AG09309 (cell line): ENCODE measurements around the gene LRRN3.

Experiments used
- DNase-seq: peaks from one replicate; pipeline ENCODE4 v3.0.0-alpha.2; 2010; ENCODE audit warnings: low read depth
- H3K4me3 ChIP-seq: 2 replicates; pipeline ENCODE4 v1.5.1; 2011; ENCODE audit warnings: mild to moderate bottlenecking, low read depth, low read length, moderate library complexity; ENCODE audit not compliant: control insufficient read depth
- TF ChIP-seq, protein P1 (sequence below): IDR thresholded peaks from 2 replicates; pipeline ENCODE4 v1.5.1; 2011; ENCODE audit warnings: mild to moderate bottlenecking, low read depth, low read length, inconsistent platforms; ENCODE audit not compliant: insufficient read depth, control insufficient read depth; ENCODE audit errors: missing control alignments

The LRRN3 gene

DNA sequence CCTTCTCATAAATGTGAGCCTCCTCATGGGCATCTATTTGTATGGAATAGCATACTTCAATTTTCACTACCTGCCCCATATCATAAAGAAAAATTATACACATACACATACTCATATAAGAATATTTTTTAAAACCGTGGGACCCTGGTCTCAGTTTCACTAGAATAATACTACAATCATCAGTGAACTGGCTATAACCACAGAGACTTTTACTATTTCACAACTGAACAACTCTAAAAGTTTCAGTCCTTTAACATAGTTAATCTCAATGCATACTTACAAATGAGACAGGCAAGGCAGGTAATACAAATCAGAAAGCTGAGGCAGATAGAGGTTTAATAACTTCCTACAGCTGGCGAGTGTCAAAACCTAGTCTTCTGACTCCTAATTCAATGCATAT lies 83.1 kb downstream of the LRRN3 start:
- DNase-seq, result no peak
- TF ChIP-seq, protein P1, sequence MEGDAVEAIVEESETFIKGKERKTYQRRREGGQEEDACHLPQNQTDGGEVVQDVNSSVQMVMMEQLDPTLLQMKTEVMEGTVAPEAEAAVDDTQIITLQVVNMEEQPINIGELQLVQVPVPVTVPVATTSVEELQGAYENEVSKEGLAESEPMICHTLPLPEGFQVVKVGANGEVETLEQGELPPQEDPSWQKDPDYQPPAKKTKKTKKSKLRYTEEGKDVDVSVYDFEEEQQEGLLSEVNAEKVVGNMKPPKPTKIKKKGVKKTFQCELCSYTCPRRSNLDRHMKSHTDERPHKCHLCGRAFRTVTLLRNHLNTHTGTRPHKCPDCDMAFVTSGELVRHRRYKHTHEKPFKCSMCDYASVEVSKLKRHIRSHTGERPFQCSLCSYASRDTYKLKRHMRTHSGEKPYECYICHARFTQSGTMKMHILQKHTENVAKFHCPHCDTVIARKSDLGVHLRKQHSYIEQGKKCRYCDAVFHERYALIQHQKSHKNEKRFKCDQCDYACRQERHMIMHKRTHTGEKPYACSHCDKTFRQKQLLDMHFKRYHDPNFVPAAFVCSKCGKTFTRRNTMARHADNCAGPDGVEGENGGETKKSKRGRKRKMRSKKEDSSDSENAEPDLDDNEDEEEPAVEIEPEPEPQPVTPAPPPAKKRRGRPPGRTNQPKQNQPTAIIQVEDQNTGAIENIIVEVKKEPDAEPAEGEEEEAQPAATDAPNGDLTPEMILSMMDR, result no peak
- no peak overlapping the region for H3K4me3 ChIP-seq

DNA sequence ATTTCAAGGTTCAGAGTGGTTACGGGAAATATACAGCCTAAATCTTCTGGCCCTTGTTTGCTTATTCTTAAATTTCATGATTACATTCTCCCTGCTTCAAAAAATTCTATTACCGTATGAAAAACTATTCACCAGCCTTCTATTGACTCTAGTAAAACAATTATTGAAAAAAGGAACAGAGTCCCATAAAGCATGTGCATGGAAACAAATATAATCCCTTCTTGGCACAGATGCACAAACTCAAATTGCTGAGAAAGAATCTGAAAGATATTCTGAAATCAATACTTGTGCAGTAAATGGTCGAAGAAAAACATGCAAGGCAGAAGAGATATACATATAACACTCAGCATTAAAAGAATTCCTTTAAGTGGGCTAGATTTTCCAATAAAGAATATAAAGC lies 83.6 kb downstream of the LRRN3 start:
- TF ChIP-seq, protein P1, result no peak
- DNase-seq, result no peak
- no peak overlapping the region for H3K4me3 ChIP-seq
